ENCODE results near the gene PCSK9. TPM values are rescaled to one million over a fixed set of nuclear protein-coding genes. Genes with fewer than 3 reads are reported as not detected.

The PCSK9 gene
- polyA plus RNA-seq, 1 donor (not counting 4 experiments of a cell fraction or from before 2014, with no cell fraction given): 61.7 TPM

DNA sequence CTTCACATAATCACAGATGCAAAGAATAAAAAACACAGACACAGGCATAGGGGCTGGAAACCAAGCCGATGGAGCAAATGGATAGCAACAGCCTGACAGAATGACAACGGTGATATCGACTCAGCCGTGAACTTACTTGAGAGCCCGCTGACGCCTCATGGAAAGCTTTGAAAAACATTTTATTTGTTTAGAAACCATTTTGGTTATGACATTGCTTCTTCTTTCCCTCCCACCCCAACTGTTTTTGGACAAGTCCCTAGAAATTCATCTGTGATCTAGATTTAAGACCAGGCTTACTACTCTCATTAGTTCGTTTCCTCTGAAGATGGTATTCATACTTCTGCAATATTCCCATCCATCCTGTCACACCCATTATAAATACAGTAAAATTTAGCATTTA is 44.9 kb downstream of the PCSK9 start:
- H3K27ac ChIP-seq (ENCODE audit: control insufficient read depth, insufficient read depth, low read length): no peak overlapping the region

DNA sequence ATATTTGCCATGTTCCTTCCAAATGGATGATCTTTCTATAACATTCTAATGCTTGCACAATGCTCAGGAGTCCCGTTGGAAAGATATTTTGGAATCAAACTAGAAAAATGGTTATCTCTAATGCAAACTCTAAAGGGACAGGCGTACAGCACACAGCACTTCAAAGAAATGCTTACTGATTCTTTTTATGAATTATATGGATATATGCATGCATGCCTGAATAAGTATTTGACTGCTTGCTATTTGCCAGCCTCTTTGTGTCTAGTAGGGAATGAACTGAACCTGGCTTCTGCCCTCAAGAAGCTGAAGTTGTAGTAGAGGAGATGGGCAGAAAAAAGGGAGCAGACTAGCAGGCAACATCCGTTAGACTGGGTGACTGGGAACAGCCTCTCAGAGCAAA is 48.1 kb downstream of the PCSK9 start:
- FAIRE-seq: no peak
- dilution Hi-C loops (cut with MboI; ENCODE audit: extremely low pct_ligation_motif_present, low sequenced_read_pairs): no loop called here
- H3K27me3 ChIP-seq (ENCODE audit: control insufficient read depth, extremely low read depth, insufficient read depth, low read length): no peaks in the 10 kb centered on the region
- H3K9me1 ChIP-seq (ENCODE audit: control insufficient read depth, extremely low read depth, insufficient read depth, low read length): no peaks in the 10 kb centered on the region
- H3K9me3 ChIP-seq (ENCODE audit: control insufficient read depth, low read depth, low read length): no peaks in the 10 kb centered on the region
- H2AFZ ChIP-seq (ENCODE audit: control insufficient read depth, low read length): no peak overlapping the region
- H3K27ac ChIP-seq (ENCODE audit: control insufficient read depth, insufficient read depth, low read length): no peak overlapping the region
- H3K79me2 ChIP-seq (ENCODE audit: control insufficient read depth, insufficient read depth, low read length): no peaks in the 10 kb centered on the region
- H3K36me3 ChIP-seq (ENCODE audit: control insufficient read depth in 2 of 2, extremely low read depth in 1 of 2, insufficient read depth in 2 of 2, low read length in 2 of 2): peaks cover 20 to 37% of the 10 kb centered on the region in 2 experiments
- no peak overlapping the region for H3K4me2 ChIP-seq (ENCODE audit: control insufficient read depth, extremely low read depth, insufficient read depth, low read depth, low read length)
- H4K20me1 ChIP-seq (ENCODE audit: control insufficient read depth, extremely low read depth, insufficient read depth, low read length): no peaks in the 10 kb centered on the region
- H3K4me3 ChIP-seq (ENCODE audit: control insufficient read depth in 2 of 3, extremely low read depth in 1 of 3, insufficient read depth in 2 of 3, low read depth in 1 of 3, low read length in 3 of 3): no peak overlapping the region
- H3K9ac ChIP-seq (ENCODE audit: control insufficient read depth, extremely low read depth, insufficient read depth, low read length): no peak overlapping the region
- TF ChIP-seq CTCF (optimal IDR thresholded peaks at IDR 0.05 in 1 of 3, IDR thresholded peaks at IDR 0.05 in 1 of 3, conservative IDR thresholded peaks at IDR 0.05 in 1 of 3; ENCODE audit: extremely low read depth in 1 of 3, insufficient read depth in 2 of 3, low read length in 3 of 3): no peak
- no peaks in the 10 kb centered on the region for H3K4me1 ChIP-seq (ENCODE audit: control insufficient read depth, extremely low read depth, insufficient read depth, low read length)
- DNase-seq (ENCODE audit: low read depth, low spot score): no peak

More for the DNA sequence above, 44.9 kb downstream of the PCSK9 start:
- dilution Hi-C loops (cut with MboI; ENCODE audit: extremely low pct_ligation_motif_present, low sequenced_read_pairs): no loop called here
- no peaks in the 10 kb centered on the region for H3K79me2 ChIP-seq (ENCODE audit: control insufficient read depth, insufficient read depth, low read length)
- H3K36me3 ChIP-seq (ENCODE audit: control insufficient read depth in 2 of 2, extremely low read depth in 1 of 2, insufficient read depth in 2 of 2, low read length in 2 of 2): peaks cover 22 to 50% of the 10 kb centered on the region in 2 experiments
- H3K9ac ChIP-seq (ENCODE audit: control insufficient read depth, extremely low read depth, insufficient read depth, low read length): no peak overlapping the region
- no peaks in the 10 kb centered on the region for H3K9me3 ChIP-seq (ENCODE audit: control insufficient read depth, low read depth, low read length)
- H3K4me3 ChIP-seq (ENCODE audit: control insufficient read depth in 2 of 3, extremely low read depth in 1 of 3, insufficient read depth in 2 of 3, low read depth in 1 of 3, low read length in 3 of 3): no peak overlapping the region
- H2AFZ ChIP-seq (ENCODE audit: control insufficient read depth, low read length): no peak overlapping the region
- TF ChIP-seq EZH2 (IDR thresholded peaks at IDR 0.05; ENCODE audit: low read length) (no peak), CTCF (optimal IDR thresholded peaks at IDR 0.05 in 1 of 3, IDR thresholded peaks at IDR 0.05 in 1 of 3, conservative IDR thresholded peaks at IDR 0.05 in 1 of 3; ENCODE audit: extremely low read depth in 1 of 3, insufficient read depth in 2 of 3, low read length in 3 of 3) (no peak)
- H4K20me1 ChIP-seq (ENCODE audit: control insufficient read depth, extremely low read depth, insufficient read depth, low read length): no peaks in the 10 kb centered on the region
- H3K4me2 ChIP-seq (ENCODE audit: control insufficient read depth, extremely low read depth, insufficient read depth, low read depth, low read length): no peak overlapping the region
- peaks cover 16% of the 10 kb centered on the region for H3K4me1 ChIP-seq (ENCODE audit: control insufficient read depth, extremely low read depth, insufficient read depth, low read length)
- no peaks in the 10 kb centered on the region for H3K27me3 ChIP-seq (ENCODE audit: control insufficient read depth, extremely low read depth, insufficient read depth, low read length)
- no peak for DNase-seq (ENCODE audit: low read depth, low spot score)
- H3K9me1 ChIP-seq (ENCODE audit: control insufficient read depth, extremely low read depth, insufficient read depth, low read length): no peaks in the 10 kb centered on the region
- no peak for FAIRE-seq

All from keratinocyte (primary cell).